Central memory CD4-positive, alpha-beta T cell (primary cell): Measurements from ENCODE around the gene MED15.
A peak's percentile ranks its signal among the peaks of the same experiment; 100 is the strongest.
"Not testable (repeated sequence)": the region's sequence is repeated elsewhere in the genome, so short reads cannot be mapped to it uniquely, and the experiment has no call there.

Experiments
- DNase-seq: peaks from one replicate; pipeline ENCODE4 v3.0.0; 2022
- total RNA-seq, 3 experiments: gene quantifications; one replicate each; lab custom pipeline; 2026; lab: John Stamatoyannopoulos, UW

The MED15 gene, protein sequence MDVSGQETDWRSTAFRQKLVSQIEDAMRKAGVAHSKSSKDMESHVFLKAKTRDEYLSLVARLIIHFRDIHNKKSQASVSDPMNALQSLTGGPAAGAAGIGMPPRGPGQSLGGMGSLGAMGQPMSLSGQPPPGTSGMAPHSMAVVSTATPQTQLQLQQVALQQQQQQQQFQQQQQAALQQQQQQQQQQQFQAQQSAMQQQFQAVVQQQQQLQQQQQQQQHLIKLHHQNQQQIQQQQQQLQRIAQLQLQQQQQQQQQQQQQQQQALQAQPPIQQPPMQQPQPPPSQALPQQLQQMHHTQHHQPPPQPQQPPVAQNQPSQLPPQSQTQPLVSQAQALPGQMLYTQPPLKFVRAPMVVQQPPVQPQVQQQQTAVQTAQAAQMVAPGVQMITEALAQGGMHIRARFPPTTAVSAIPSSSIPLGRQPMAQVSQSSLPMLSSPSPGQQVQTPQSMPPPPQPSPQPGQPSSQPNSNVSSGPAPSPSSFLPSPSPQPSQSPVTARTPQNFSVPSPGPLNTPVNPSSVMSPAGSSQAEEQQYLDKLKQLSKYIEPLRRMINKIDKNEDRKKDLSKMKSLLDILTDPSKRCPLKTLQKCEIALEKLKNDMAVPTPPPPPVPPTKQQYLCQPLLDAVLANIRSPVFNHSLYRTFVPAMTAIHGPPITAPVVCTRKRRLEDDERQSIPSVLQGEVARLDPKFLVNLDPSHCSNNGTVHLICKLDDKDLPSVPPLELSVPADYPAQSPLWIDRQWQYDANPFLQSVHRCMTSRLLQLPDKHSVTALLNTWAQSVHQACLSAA
- 65.1 to 209 (median 141) reads per million in 3 experiments for total RNA-seq

DNA sequence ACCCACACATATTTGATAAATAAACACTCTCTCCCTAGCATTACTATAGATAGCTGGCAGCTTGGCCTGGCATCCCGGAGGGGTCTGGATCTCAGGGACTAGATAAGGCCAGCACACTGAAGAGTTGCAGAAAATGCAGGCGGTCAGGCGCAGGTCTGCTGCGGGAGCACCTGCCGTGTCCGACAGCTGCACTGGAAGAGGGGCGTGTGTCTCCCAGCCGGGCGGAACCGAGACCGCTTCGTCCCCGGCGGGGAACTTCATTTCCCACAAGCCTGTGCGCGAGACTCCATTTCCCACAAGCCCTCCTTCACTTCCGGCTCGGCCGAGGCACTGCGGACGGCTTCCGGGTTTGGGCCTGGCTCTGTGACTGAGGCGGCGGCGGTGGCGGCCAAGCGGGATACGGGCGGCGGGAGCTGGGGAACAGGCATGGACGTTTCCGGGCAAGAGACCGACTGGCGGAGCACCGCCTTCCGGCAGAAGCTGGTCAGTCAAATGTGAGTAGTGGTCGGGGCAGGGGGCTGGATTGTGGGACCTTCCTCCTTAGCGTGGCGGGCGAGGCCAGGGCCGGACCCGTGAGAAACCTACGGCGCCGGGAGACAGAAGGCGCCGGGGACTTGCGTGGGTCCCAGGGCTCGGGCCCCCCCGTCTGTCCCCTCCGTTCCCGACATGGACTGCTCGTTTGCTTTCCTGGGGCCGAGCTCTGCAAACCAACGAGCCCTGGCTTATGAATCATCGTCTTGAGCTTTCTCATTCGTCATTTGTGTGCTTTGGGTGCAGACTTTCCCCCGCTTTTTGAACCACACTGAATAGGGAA, at the start of gene MED15:
TSS of gene MED15 (plus strand) at position 358 of the 814 bp plus-strand sequence. CDS start at position 427, 69 bp downstream.
- peak; percentile 83 for DNase-seq

- no peak for DNase-seq
Measured at GRCh38 chr22:20458530-20459151, 48.8 kb upstream of the MED15 start.

- DNase-seq: no peak
Measured at GRCh38 chr22:20459152-20459542, 48.3 kb upstream of the MED15 start.

DNA sequence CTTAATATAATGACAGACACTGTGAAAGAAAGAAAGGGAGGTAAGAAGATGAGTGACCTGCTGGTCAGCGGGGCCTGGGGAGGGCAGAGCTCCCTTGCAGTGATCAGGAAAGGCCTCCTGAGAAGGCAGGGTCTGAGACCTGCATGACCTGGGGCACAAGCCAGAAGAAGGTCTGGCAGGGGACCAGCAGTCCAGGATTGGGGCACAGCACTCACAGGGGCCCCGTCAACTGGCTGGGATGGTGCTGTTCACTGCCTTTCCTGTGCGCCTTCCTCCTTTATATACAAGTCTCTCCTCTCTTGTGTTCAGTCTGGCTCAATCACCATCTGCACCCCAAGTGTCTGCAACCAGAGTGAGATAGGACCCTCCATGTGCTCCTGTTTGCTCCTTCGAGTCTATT, 47.5 kb upstream of the MED15 start:
- DNase-seq: no peak

DNA sequence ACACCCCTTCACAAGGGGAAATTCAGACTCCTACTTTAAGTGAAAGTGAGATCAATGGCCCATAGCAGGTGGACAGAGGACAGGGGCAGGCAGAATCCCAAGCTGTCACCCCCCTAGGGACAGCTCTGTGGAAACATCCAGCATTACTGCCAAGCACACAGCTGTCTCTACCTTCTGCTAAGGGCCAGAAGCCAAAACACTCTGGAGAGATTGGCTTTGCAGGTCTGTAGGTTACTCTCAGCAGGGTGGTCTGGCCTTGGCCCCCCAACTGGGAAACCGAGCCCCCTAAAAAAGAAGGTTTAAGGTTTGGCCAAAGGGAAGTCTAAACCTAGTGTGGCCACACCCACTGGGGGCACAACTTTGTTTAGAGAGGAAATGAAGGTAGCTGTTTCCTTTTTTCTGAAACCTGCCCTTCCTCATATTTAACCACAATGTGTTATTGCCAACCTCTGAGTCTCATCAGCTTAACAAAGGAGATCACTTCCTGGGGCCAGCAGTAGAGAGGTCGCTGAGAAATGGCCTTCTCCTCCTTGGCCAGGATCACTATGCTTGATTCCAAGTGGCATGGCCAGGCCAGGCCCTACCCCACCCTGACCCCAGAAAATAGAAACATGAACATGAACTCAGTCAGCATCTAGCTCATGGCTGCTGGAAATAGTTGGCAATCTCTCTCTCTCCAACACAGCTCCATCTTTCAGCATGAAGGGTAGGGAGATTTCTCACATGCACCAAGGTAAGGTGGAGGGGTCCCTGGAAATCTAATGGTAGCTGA, 43.9 kb upstream of the MED15 start:
- DNase-seq: peak; percentile 64

GRCh38 chr22:20464096-20464614, 43.3 kb upstream of the MED15 start:
- peak; percentile 79 for DNase-seq

GRCh38 chr22:20464912-20465758, 42.3 kb upstream of the MED15 start:
- no peak for DNase-seq

- peak; percentile 11 for DNase-seq
Measured at GRCh38 chr22:20465759-20466077, 41.7 kb upstream of the MED15 start.

DNA sequence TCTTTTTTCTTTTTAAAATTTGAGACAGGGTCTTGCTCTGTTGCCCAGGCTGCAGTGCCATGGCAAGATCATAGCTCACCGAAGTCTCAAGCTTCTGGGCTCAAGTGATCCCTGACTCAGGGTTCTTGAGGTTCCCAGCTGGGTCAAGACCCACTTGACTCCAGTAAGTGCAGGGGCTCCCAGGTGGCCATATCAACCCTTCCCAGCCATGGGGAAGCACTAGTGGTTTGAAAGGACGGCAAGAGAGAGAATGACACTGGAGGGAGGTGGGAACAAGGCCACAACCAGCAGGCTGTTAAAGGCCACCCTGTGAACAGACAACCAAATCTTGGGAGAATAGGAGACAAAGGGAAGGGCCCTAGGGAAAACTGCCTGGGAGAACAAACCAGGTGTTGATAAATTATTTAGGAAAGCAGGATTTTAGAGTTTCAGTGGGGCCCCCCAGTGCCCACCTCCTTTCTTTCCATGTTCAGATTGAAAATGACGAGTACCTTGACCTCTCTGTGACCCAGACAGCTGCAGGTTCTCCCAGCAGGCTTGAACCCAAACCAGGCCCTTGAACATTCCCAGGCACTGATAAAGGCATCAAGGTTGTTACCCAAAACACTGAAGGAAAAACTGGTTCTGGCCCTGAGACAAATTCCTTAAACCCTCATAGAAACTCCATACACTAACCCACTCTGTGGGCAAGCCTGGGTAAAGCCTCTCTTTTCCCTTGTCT, 40.6 kb upstream of the MED15 start:
- DNase-seq: no peak

DNA sequence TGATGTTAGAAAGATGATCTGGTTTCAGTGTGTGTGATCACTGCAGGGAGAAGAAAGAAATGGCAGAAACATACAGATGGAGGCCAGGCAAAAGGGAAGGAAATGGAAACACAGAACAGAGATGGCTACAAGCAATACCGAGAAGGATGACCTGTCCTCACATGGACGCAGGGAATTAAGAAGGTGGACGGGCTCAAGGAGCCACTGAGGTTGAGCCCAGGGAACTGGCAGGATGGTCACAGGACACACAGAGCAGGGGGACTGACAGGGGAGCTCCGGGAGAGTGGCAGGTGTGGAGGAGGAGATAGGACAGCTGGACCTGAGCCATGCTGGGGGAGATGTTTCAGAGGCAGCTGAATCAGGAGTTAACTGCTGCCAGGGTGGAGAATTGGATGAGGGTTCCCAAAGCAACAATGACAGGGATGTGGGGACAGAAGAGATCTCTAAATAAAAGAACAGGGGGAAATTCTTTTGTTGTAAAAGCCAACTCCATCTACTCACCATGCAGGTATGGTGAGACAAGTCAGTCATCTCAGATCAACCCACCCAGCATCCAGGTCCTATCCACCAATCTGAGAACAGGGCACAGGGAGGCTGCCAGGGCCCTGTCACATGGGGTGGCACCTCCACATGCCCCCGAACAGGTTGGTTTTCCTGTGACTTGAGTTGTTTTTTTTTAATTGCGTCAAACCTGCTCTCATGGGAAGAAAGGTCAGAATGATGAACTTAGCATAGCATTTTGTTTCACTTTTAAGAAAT, 38.1 kb upstream of the MED15 start:
- no peak for DNase-seq

DNA sequence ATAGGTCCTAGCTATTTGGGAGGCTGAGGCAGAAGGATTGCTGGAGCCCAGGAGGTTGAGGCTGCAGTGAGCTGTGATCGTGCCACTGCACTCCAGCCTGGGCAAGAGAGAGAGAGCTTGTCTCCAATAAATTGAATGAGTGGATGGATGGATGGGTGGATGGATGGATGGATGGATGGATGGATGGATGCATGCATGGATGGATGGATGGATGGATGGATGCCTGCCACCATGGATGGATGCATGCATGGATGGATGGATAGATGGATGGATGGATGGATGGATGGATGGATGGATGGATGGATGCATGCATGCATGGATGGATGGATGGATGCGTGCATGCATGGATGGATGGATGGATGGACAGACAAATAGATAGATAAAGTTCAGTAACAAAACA, 36.9 kb upstream of the MED15 start:
- DNase-seq: not testable (repeated sequence)

- DNase-seq: no peak
Measured at GRCh38 chr22:20471126-20471833, 36.1 kb upstream of the MED15 start.

- no peak for DNase-seq
Measured at GRCh38 chr22:20472629-20473442, 34.6 kb upstream of the MED15 start.

DNA sequence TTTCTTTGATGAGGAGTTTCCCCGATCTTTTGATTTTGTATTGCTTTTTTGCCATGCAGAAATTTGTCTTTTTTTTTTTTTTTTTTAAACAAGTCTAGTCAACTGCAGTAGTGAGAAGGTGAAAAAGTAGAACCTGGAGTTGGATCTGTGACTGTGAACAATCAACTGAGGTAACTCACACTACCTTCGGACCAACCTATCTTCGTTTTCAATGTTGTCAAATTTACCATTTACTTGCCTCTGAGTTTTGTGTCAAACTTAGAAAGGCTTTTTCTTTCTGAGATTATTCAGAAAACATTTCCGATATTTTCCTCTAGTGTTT, 32.3 kb upstream of the MED15 start:
- DNase-seq: no peak

DNA sequence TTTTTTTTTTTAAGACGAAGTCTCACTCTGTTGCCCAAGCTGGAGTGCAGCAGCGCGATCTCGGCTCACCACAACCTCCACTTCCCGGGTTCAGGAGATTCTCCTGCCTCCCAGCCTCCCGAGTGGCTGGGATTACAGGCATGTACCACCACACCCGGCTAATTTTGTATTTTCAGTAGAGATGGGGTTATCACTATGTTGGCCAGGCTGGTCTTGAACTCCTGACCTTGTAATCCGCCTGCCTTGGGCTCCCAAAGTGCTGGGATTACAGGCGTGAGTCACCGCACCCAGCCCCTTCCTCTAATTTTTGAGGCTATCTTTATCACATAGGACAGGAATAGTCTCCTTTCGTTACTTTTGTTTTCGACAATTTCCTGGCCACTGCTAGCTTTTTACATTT, 31.8 kb upstream of the MED15 start:
- not testable (repeated sequence) for DNase-seq

DNA sequence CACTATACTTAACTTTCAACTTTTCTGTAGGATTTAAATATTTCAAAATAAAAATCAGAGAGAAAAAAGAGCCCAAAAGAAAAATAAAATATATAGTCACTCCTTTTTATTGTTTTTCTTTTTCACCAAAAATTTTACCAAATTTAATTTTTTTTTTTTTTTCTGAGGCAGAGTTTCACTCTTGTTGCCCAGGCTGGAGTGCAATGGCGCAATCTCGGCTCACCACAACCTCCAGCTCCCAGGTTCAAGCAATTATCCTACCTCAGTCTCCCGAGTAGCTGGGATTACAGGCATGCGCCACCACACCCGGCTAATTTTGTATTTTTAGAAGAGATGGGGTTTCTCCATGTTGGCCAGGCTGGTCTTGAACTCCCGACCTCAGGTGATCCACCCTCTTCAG, 29.4 kb upstream of the MED15 start:
- DNase-seq: not testable (repeated sequence)

GRCh38 chr22:20479612-20480196, 27.7 kb upstream of the MED15 start:
- no peak for DNase-seq
